AG09309 (cell line): Measurements from ENCODE around the gene FHAD1.
A peak's percentile ranks its signal among the peaks of the same experiment; 100 is the strongest.
"Not testable (repeated sequence)": the region's sequence is repeated elsewhere in the genome, so short reads cannot be mapped to it uniquely, and the experiment has no call there.

Experiments used
- DNase-seq: peaks from one replicate; pipeline ENCODE4 v3.0.0-alpha.2; 2010; ENCODE audit warnings: low read depth
- H3K4me3 ChIP-seq: 2 replicates; pipeline ENCODE4 v1.5.1; 2011; ENCODE audit warnings: mild to moderate bottlenecking, low read depth, low read length, moderate library complexity; ENCODE audit not compliant: control insufficient read depth
- TF ChIP-seq, protein P1 (sequence below): IDR thresholded peaks from 2 replicates; pipeline ENCODE4 v1.5.1; 2011; ENCODE audit warnings: mild to moderate bottlenecking, low read depth, low read length, inconsistent platforms; ENCODE audit not compliant: insufficient read depth, control insufficient read depth; ENCODE audit errors: missing control alignments

Gene FHAD1

DNA sequence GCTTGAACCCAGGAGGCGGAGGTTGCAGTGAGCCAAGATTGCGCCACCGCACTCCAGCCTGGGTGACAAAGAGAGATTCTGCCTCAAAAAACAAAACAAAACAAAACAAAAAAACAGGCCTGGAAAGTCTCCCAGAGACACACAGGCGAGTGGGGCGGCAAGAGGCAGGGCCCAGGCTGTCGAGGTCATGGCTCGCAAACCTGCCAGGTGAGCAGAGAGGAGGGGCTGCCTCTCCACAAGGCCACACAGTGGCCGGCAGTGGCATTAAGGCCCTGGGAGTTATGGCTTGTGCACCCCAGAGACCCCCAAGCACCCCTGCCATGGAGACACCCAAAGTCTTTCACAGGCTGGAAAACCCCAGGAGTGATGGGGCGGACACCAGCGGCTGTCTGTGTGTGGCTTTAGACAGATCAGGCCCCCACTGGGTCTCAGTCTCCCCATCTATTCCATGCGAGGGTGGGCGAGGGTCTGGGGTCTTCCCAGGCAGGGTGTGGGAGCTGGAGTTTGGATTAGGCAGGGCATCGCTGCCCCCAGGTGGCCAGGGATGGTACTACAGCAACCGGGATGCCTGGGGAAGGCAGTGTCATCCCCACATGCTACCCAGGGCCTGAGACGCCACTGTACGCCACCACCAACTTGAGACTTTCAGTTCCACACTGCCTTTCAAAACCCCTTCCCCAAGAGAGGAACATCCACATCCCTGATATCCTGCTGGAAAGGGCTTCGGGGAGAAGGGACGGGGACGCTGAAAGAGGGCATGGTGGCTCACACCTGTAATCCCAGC, 184.0 kb downstream of the FHAD1 start:
- no peak for DNase-seq
- no peak overlapping the region for H3K4me3 ChIP-seq
- TF ChIP-seq, protein P1, sequence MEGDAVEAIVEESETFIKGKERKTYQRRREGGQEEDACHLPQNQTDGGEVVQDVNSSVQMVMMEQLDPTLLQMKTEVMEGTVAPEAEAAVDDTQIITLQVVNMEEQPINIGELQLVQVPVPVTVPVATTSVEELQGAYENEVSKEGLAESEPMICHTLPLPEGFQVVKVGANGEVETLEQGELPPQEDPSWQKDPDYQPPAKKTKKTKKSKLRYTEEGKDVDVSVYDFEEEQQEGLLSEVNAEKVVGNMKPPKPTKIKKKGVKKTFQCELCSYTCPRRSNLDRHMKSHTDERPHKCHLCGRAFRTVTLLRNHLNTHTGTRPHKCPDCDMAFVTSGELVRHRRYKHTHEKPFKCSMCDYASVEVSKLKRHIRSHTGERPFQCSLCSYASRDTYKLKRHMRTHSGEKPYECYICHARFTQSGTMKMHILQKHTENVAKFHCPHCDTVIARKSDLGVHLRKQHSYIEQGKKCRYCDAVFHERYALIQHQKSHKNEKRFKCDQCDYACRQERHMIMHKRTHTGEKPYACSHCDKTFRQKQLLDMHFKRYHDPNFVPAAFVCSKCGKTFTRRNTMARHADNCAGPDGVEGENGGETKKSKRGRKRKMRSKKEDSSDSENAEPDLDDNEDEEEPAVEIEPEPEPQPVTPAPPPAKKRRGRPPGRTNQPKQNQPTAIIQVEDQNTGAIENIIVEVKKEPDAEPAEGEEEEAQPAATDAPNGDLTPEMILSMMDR: peak; percentile 94

DNA sequence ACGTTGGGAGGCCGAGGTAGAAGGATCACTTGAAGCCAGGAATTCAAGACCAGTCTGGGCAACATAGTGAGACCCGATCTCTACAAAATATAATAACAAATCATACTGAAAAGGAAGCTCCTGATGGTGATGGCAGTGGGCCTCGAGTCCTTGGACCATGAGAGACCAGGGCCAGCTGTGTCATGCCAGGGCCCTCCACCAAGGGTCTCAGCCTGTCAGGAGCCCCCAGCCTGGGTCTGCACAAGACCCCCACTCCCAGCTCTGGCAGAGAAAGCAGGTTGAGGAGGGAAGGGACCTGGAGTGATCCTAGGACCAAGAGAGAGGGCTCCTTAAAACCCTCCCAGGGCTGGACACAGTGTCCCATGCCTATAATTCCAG, 184.5 kb downstream of the FHAD1 start:
- DNase-seq: no peak
- no peak overlapping the region for H3K4me3 ChIP-seq
- TF ChIP-seq, protein P1: no peak

DNA sequence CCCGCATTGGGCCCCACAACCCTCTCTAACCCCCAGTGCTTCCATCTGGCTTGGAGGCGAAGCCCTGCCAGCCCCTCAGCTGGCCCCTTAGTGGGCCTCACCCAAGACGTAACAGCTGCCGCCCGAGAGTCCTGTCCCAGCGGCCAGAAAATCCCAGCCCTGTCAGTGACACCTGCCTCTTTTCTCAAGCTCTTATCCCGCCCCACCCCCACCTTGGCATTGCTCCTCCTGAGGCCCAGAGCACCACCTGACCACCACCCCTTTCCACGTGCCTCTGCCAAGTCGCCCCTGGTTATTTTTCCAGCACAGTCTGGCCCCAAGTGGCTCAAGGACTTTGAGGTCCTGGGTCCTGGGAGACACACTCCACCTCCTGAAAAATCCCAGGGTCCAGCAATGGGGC, 185.3 kb downstream of the FHAD1 start:
- no peak for DNase-seq
- TF ChIP-seq, protein P1: no peak
- no peak overlapping the region for H3K4me3 ChIP-seq

- DNase-seq: no peak
- no peak overlapping the region for H3K4me3 ChIP-seq
- TF ChIP-seq, protein P1: no peak
Measured at GRCh38 chr1:15433471-15433870, 186.4 kb downstream of the FHAD1 start.

- DNase-seq: peak; percentile 47
Measured at GRCh38 chr1:15434739-15435138, 187.7 kb downstream of the FHAD1 start.

GRCh38 chr1:15435239-15436077, 188.4 kb downstream of the FHAD1 start:
- TF ChIP-seq, protein P1: no peak
- no peak for DNase-seq
- H3K4me3 ChIP-seq: no peak overlapping the region

More at GRCh38 chr1:15434739-15435138, 187.7 kb downstream of the FHAD1 start:
- H3K4me3 ChIP-seq: not testable (repeated sequence)

GRCh38 chr1:15436881-15437442, 189.9 kb downstream of the FHAD1 start:
- no peak overlapping the region for H3K4me3 ChIP-seq
- no peak for DNase-seq
- TF ChIP-seq, protein P1: no peak
